ENCODE results near the gene PTGES. TPM values are rescaled to one million over a fixed set of nuclear protein-coding genes. Genes with fewer than 3 reads are reported as not detected.

Gene PTGES
- total and polyA plus RNA-seq, 3 donors from 2014 or later = 9.5 to 41.8 (median 36.9) TPM

GRCh38 chr9:129732946-129733631 lies 19.8 kb downstream of the PTGES start:
- Histone ChIP-seq H3K27me3 (no peaks in the 10 kb centered on the region), H3K9me3 (no peaks in the 10 kb centered on the region), H3K36me3 (ENCODE audit: low read depth, missing control alignments) (no peaks in the 10 kb centered on the region), H3K4me1 (no peaks in the 10 kb centered on the region), H3K27ac (no peak overlapping the region), H3K4me3 (no peak overlapping the region)
- intact Hi-C loops (cut with DNase I; ENCODE audit: low total_unique reads) = loop anchor here (5.0 kb wide), 1 partner anchor 49 kb away; no protein-coding TSS in a partner anchor
- DNase-seq = no peak
- TF ChIP-seq POLR2A (IDR thresholded peaks at IDR 0.05) (no peak), CTCF (IDR thresholded peaks at IDR 0.05) (no peak)
- WGBS, 2 donors = 88 to 93% methylated on average over 19 to 23 of the region's 23 CpGs

- H3K9me3 ChIP-seq = no peaks in the 10 kb centered on the region
- intact Hi-C loops (cut with DNase I; ENCODE audit: low total_unique reads) = loop anchor here (5.0 kb wide), 1 partner anchor 50 kb away; no protein-coding TSS in a partner anchor
- no peak for TF ChIP-seq POLR2A (IDR thresholded peaks at IDR 0.05)
- TF ChIP-seq CTCF (IDR thresholded peaks at IDR 0.05) = no peak
- H3K36me3 ChIP-seq (ENCODE audit: low read depth, missing control alignments) = no peaks in the 10 kb centered on the region
- H3K4me3 ChIP-seq = no peak overlapping the region
- H3K27me3 ChIP-seq = no peaks in the 10 kb centered on the region
- H3K4me1 ChIP-seq = no peaks in the 10 kb centered on the region
- DNase-seq = no peak
- no peak overlapping the region for H3K27ac ChIP-seq
- WGBS, 2 donors = 71 to 75% methylated on average over 10 of the region's 10 CpGs
Observed at GRCh38 chr9:129732100-129732499, 20.7 kb downstream of the PTGES start.

GRCh38 chr9:129731477-129732085 lies 21.3 kb downstream of the PTGES start:
- no peak for TF ChIP-seq POLR2A (IDR thresholded peaks at IDR 0.05)
- TF ChIP-seq CTCF (IDR thresholded peaks at IDR 0.05) = no peak
- Histone ChIP-seq H3K4me1 (no peaks in the 10 kb centered on the region), H3K27ac (no peak overlapping the region), H3K27me3 (no peaks in the 10 kb centered on the region), H3K4me3 (no peak overlapping the region), H3K36me3 (ENCODE audit: low read depth, missing control alignments) (no peaks in the 10 kb centered on the region), H3K9me3 (no peaks in the 10 kb centered on the region)
- 60 to 63% methylated on average over 5 to 6 of the region's 6 CpGs for WGBS, 2 donors
- DNase-seq = no peak
- intact Hi-C loops (cut with DNase I; ENCODE audit: low total_unique reads) = loop anchor here (5.0 kb wide), 1 partner anchor 51 kb away; no protein-coding TSS in a partner anchor

- TF ChIP-seq CTCF (IDR thresholded peaks at IDR 0.05) = no peak
- TF ChIP-seq POLR2A (IDR thresholded peaks at IDR 0.05) = no peak
- Histone ChIP-seq H3K4me1 (no peaks in the 10 kb centered on the region), H3K9me3 (no peaks in the 10 kb centered on the region), H3K36me3 (ENCODE audit: low read depth, missing control alignments) (no peaks in the 10 kb centered on the region), H3K27me3 (no peaks in the 10 kb centered on the region), H3K4me3 (no peak overlapping the region), H3K27ac (no peak overlapping the region)
- WGBS, 2 donors = 91 to 94% methylated on average over 7 of the region's 7 CpGs
- intact Hi-C loops (cut with DNase I; ENCODE audit: low total_unique reads) = no loop called here
- no peak for DNase-seq
Observed at GRCh38 chr9:129728744-129729143, 24.1 kb downstream of the PTGES start.

Data from testis (tissue), 3 donors.